NCI-H524 (cell line): Measurements from ENCODE around the gene MAGEB6B.
"Not testable (repeated sequence)": the region's sequence is repeated elsewhere in the genome, so short reads cannot be mapped to it uniquely, and the experiment has no call there.

Experiments
- DNase-seq, 2 experiments: peaks; one replicate each; lab custom pipeline; 2025; lab: John Stamatoyannopoulos, UW

The MAGEB6B gene

GRCh38 chrX:26160301-26160700 is at the start of gene MAGEB6B:
Gene MAGEB6B (plus strand): TSS chrX:26160601. CDS start chrX:26160601, 0 bp downstream.
- no peak for DNase-seq

- no peak for DNase-seq
Measured at GRCh38 chrX:26138274-26138673, 22.1 kb upstream of the MAGEB6B start, which contains the start of gene MAGEB18. Gene MAGEB18 (plus strand): TSS chrX:26138343. CDS start chrX:26138986, 643 bp downstream.

- DNase-seq = no peak
Measured at GRCh38 chrX:26146024-26146423, 14.4 kb upstream of the MAGEB6B start.

GRCh38 chrX:26192204-26192603 is 31.8 kb downstream of the MAGEB6B start, which contains the start of gene MAGEB6:
Gene MAGEB6 (plus strand): TSS chrX:26192440. CDS start chrX:26193847, 1,407 bp downstream.
- DNase-seq = no peak

- DNase-seq = no peak
Measured at GRCh38 chrX:26203561-26203960, 43.2 kb downstream of the MAGEB6B start.

- not testable (repeated sequence) for DNase-seq
Measured at GRCh38 chrX:26204717-26205116, 44.3 kb downstream of the MAGEB6B start.

GRCh38 chrX:26208012-26208411 is 47.6 kb downstream of the MAGEB6B start:
- DNase-seq = no peak
